Stimulated activated CD4-positive, alpha-beta T cell treated with anti-CD3 and anti-CD28 coated beads, TNF-alpha, amount 100 ng/mL, for 24 hours (primary cell): ENCODE measurements around the gene CARHSP1.
"Not testable (repeated sequence)": the region's sequence is repeated elsewhere in the genome, so short reads cannot be mapped to it uniquely, and the experiment has no call there.

Experiments
- DNase-seq, 3 experiments: peaks; one replicate each; pipeline ENCODE4 v3.0.0-alpha.2; 2020; ENCODE audit warnings: low read depth in 3 of 3

Gene CARHSP1

DNA sequence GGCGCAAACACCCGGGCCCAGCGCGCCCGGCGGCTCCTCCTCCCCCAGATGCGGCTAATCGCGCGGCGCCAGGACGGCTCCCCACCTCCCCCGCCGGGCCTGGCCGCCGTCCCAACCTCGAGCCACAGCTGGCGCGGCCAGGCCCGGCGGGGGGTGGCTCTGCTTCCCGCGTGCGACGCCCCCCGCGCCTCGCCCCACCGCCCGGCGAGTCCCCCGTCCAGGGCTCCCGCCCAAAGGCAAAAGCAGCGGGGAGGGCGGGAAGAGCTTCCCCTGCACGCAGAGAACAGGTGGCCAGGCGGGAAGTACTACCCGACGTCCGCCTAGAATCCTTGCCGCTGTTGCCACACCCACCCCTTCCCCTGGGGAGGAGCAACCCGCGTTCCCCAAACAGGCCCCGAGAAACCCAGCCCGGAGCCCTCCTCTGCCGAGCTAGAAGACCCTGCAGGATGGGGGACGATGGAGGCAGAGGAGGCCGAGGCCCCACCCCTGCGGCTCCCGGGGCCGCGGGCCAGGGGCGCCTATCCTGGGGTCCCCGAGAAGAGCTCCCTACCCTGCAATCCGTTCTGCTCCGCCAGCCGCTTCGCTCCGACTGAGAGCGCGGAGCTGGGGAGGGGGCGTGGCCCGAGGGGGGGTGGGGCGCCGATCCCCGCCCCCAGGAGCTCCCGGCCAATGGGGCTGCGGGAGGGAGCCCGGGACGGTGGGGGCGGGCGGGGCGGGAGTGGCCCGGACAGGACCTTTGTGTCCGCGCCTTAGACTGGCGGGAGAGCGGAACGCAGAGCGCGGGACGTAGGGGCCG is at the start of gene CARHSP1:
CARHSP1 (minus strand) TSS at position 591 of the 796 bp plus-strand sequence. CDS start 9,678 bp downstream, outside the sequence.
- DNase-seq, result peak; percentile 54 to 82 (median 57)

DNA sequence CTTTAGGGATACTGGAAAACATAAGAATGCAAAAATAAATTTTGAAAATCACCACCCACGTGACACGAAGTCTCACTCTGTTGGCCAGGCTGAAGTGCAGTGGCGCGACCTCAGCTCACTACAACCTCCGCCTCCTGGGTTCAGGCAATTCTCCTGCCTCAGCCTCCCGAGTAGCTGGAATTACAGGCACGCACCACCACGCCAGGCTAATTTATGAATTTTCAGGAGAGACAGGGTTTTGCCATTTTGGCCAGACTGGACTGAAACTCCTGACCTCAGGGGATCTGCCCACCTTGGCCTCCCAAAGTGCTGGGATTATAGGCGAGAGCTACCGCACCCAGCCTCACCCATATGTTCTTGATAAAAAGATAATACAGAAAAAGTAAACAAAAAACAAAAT is 48.5 kb upstream of the CARHSP1 start:
- DNase-seq, result not testable (repeated sequence)

DNA sequence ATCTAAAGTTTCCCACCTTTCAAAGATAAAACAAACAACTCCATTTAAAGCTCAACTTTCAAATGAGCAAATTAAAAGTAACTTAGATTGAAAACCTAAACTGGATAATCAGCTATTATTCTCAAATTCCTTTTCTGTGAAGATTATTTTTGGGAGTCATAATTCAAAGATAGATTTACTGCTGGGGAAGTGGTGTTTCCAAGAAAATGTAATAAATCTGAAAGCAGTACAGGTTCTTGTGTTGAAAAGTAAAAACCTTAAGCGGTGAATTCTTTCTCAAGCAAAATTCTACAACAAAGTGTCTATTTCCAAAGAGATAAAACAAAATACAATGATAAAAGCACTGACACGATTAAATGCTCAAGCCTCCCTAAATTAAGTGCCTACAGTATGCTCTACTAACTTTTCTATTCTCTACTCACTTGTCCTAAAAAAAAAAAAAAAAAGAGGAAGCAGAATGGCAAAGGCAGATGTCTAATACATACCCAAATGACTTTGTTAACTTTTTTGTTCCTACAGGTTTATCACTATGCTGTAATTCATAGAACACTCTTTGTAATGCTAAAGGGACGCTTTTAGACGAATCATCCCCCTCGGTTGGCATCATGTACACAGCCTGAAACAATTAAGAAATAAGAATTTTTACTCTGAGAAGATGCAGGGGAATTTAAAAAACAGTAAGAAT is 47.9 kb upstream of the CARHSP1 start:
- DNase-seq, result no peak

DNA sequence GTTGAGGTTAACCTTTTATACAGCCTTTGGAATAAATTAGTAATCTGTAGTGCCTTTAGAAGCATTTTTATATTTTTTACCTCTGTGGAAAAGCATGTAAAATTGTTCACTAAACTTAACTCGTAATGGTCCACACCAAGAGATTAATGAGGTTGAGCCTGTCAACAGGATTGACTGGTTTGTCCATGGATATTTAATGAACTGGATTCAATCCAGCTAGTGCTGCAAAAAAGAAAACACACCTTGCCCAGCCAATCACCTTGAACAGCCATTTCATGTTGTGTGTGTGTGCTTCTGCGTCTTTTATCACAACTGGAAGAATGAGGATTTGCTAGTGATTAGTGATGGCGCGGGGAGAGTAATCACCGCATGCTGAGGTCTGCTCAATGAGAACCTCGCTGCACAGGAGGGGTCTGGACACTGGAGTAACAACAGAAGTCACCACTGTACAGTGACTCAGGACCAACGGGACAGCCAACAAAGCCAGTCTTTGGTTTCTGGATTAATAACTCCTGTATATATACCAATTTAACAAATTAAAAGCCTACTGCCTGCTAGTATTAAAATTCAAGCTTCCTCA is 47.0 kb upstream of the CARHSP1 start:
- DNase-seq, result no peak

DNA sequence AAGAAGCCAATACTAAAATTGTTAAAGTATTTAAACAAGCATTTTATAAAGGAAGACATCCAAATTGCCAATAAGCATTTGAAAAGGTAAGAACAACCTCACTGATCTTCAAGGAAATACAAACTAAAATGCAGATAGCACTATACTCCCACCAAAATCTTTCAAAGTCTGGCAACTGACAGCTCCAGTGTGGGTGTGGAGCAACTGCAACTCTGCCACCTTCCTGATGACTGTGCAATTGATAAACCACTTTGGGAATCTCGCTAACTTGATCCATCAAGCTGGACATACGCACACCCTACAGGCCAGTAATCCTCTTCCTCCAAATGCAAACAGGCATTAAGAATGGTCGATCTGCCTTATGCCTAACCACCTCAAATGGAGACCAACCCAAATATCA is 45.3 kb upstream of the CARHSP1 start:
- no peak for DNase-seq

DNA sequence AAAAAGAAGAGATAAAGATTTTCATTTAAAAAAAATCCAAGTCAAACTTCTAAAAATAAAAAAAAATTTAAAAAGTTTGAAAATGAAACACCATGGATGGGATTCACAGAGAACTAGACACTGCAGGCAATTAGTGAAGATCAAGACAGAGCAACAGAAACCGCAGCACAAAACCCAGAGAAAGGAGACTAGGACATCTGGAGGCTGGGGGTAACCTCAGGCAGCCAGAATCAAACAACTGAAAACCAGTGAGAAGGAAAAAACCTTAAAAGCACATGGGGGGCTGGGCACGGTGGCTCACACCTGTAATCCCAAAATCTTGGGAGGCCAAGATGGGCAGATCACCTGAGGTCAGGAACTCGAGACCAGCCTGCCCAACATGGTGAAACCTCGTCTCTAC is 44.0 kb upstream of the CARHSP1 start:
- DNase-seq, result no peak

DNA sequence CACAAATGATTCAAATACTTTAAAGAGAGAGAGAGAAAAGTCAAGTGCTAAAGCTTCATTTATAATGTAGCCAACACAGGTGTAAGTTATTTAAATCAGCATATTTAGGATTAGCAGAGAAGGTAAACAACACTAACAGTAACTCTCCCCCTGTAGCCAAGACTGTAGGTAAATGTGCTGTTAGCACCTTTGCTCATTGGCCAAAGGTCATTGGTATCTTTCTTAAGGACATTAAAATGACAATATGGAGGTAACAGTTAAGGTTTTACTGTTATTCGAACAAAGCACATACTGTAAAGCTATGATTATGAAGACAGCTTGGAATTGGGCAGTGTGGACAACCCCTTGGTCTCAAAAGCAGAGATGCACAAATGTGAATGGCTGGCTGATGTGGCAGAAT is 42.0 kb upstream of the CARHSP1 start:
- DNase-seq, result no peak

DNA sequence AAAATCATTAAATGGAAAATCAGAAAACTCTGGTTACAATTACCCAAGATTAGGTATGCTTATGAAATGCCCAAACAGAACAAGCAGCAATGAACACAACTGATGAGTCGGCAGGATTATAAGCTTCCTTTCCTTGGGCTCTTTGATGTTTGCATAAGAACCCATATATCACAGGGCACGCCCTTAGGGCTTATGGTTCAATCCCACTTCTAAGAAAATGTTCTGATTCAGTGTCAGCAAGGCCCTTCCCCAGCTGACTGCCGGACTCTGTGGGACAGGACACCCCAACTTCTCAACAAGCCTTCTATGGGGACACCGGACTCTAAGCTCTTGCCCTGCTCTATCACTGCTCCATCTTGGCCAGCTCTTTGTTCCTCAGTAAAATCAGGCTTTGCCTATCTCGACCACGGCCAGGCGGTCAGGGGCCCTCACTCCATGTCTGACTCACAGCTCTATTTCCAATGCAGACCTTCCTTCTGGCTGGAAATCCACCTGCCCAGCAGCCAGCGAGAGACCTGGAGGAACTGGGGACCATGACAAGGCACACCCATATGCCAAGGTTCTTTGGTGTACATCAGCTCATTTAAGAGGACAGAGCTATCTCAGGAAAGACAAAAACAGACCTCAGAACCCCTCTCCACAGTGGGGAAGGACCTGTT is 40.1 kb upstream of the CARHSP1 start:
- DNase-seq, result no peak

DNA sequence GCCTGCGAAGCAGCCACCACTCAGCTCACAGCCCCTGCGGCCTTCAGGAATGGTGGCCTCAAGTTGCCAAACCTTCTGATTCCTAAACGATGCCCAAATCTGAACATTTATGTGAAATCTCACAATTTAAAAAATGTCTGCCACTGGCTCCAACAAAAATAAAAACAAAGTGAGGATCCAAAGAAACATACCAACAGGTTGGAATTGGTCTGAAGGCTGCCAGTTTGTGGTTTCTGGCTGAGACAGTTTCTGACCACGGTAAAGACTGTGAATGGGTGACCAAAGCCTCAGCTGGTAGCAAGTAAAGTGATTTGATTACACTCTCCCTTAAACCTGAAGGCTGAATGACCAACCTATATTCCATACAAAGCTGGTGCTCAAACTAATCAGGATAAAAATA is 38.3 kb upstream of the CARHSP1 start:
- DNase-seq, result no peak

DNA sequence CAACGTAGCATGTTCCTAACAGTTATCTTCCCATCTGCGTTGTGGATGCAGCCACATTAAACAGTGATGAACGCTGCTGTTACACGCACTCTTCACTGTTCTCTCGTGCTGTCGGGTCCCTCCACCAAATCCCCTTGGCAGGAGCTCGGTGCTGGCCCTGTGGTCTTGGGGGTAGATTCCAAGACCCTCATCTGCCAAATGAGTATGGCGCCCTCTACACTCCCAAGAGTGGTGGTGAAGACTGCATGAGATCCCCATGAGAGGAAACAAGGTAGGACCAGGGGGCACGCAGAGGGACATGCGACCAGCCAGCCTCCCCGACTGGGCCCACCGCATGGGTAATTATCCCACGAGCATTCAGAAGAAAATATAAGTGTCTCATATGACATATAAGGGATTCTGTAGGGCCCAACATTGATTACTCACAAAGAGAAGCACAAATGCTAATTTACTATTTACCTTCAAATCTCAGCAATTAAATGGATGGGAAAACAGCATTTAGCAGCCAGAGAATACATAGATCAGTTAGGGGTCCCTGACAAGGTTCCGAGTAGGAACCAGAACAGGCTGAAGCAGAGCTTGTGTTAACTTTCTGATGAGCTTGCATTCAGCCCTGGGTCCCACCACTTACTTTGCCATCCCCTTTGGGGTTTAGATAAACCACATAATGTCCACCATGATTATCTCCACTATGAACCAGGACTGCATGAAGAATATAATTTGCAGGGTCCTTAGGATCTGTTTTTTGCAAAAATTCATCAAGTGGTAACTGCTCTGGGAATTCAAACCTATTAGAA is 37.2 kb upstream of the CARHSP1 start:
- DNase-seq, result no peak

DNA sequence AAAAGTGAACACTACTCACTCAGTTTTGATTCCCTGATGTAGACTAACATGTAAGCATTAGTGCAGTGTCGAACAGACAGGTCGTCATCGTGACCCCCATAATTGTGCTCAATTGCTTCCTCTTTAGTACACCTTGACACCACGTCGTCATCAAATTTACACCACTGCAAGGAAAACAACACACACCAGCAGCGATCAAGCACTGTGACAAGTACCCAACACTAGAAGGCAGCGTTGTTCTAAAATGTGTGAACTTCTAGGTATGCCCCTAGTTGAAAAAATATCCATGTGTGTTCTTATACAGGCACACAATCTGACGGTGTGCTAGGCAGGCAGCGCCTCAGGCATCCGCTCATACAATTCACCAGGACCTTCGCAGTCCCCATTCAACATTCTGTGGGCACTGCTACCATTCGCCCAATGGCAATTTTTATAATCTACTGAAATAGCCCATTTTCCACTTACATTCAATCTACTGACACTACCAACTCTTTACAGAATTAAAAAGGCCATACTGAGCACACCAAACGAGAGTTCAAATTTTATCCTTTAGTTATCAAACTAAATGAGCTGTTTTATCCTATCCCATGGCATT is 36.5 kb upstream of the CARHSP1 start:
- DNase-seq, result no peak

DNA sequence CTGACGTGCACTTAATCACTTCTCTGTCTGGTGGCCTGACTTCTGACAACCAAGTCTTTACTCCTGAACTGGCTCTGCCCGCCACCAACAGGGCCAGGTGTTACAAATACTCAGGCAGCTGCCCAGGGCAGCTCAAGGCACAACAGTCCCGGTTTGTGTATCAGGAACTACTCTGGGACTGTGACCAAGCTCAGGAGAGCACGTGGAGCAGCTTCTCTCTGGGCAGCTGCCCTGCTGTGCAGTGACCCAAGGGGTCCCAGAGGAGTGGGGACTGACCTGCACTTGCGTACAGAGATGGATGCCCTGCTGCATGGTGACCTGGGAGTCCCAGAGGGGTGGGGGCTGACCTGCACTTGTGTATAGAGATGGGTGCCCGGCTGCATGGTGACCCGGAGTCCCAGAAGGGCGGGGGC is 35.2 kb upstream of the CARHSP1 start:
- DNase-seq, result no peak

DNA sequence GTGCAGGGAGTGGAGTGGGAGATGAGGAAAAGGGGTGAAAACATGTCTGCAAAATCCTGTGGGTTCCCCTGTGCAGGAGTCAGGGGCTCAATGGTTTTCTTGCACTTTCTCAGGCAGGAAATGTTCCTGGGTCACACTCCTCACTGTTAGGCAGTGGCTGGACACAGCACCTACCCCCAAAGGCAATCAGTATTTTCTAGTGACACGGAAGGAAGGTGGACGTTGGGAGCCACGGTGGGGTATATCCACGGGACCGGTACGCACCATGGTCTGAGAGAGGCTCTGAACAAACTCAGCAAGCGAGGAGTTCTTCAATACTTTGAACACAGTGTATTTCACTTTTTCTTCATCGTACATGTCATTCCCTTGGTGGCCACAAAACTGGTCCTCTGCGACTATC is 34.2 kb upstream of the CARHSP1 start:
- no peak for DNase-seq

DNA sequence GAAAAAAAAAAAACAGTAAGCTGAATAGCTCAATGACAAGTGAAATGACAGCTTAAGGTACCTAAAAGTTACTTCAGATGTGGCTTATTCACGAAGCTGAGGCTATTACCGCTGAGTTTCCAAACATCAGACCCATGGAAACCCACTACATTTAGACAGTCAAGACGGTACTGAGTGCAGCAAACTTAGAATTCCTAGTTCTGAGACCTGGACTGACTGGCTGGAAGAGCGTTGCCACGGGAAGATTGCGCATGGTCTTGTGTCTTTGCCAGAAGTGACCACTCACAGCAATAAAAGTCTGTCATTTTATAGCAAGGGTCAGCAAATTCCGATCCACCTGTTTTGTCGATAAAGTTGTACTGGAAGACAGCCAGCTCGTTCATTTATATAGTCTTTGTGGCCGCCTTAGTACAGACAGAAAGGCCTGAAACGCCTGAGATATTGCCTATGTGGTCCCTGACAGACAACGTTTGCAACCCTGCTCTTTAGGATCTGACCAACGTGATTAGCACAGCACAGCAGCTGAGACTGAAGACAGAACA is 32.6 kb upstream of the CARHSP1 start:
- no peak for DNase-seq

DNA sequence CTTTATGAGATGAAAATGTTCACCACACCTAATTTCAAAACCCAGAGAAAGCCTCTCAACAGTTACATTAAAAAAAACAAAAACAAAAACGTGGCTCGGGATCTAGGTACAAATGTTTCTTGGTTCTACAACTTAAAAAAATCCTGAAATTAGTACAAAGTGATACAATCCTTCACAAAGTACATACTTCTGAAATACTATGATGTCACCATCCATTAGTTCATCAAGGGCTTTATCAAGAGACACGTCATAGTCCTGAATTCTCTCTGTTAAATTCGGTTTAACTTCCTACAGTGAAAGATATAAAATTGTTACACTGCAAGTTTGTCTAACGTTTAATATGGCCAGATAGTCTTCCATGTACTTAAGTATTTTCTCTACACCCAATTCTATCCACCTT is 31.5 kb upstream of the CARHSP1 start:
- DNase-seq, result no peak

DNA sequence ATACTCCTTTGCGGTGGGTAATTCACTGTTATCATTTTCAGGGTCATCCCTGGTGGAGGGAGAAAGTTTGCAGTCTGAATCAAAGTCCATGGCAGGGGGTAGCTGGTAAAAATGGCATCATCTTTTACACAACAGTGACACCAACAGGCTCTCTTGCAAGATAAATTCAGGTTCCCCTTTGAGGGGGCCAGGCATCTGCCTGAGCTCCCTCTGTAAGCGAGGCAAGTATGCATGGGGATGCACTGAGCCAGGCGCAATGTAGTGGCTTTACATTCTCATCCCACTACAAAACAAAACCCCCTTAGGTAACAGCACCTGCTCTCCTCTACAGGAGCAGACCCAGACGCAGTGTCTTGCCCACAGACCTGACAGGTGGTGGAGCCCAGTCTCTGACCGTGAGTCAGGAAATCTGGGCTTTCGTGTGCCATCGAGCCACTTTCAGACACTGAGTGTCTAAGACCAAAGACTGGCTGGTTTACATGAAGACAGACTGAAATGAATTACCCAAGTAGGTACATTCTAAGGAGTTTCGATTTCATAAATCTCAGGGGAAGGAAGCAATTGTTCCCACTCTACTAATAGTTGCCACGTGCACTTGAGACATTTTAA is 31.0 kb upstream of the CARHSP1 start:
- no peak for DNase-seq

DNA sequence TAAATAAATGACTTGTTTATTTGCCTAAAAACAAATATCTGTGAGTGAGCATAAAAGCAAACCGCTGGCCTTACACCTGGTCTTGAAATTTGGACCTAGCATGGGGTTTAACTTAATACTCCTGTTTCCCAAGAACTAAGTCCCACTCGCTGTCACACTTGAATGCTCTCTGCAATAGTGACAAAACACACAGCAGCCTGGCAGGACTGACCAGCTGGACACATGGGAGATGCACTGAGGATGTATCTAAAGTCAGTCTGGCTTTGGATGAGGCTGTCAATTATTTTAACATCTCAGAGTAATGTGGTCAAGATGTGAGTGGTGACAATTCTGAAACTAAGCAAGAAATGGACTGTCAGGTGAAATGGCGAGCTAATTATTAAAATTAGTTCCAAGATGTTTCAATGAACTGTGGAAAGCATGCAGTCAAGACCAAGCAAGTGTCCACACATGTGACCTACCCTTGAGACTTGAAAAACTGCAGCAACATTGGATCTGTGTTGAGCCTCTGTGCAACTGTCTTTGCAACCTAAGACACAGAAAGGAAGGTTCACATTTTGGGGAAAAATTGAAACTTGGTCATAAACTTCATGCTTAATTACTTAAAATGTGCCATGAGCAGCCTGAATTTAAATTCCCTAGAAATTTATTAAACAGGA is 30.0 kb upstream of the CARHSP1 start:
- no peak for DNase-seq

DNA sequence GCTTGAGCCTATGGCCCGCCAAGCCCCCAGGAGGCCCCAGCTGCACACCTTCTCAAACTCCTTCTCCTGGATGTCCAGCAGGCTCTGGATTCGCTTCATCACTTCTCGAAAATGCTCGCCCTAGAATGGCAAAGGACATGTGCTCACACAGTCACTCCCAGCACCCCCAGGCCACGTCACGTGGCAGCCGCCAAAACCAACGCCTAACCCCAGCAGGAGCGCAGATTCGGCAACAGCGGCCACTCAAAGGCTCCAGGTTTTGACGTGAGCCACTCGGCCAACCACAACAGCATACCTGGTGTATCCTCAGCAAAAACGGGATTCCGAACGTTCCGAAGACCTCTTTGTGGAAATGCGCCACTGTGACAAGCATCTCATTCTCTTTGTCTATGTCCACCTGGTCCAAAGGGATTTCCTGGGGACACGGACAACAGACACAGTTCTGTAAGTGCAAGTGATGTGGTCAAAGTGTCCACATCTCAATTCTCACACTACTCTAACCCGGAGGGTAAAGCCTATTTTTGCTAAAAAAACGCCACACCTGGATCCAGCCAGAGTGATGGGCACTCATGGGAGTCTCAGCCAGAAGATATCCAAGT is 26.0 kb upstream of the CARHSP1 start:
- DNase-seq, result no peak

DNA sequence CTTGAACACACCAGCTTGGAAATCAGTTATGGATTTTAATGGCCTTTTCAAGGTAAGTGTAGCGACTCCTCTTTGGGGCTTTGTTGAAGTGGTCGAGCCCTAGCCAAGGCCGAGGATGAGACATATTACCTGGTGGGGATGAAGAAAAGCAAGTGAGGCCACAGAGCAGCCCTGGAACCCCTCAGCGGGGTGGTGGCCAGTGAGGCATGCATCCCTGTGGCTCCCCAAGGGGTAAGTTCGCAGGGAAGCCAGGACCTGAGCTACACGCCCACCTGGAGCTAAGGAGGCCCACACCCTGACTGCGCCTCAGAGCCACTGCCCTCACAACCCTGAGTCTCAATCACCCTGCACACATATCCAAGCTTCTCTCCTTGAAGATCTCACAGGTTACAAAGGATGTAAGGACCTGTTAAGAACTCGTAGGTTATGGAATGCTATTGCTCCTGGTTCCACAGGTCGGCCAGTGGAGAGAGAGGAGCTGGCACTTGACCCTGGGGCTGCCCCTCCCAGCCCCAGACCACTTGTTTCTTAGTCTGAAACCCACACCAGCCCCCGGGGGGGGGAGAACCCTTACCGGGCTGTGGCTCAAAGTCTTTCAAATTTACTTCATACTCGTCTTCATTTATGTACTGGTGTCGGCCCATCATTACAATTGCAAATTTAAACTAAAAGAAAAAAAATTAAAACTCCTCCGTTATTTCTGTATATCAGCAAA is 25.3 kb upstream of the CARHSP1 start:
- DNase-seq, result no peak
